CD14-positive monocyte (primary cell): ENCODE measurements around the gene WDR6. TPM values are rescaled to one million over a fixed set of nuclear protein-coding genes. Genes with fewer than 3 reads are reported as not detected.

Source experiments
- DNase-seq, 3 donors: peaks; one replicate each; pipeline ENCODE4 v3.0.0-alpha.2; 2011 to 2022
- H2AFZ ChIP-seq: 2 replicates; pipeline ENCODE4 v1.6.0; 2012; ENCODE audit warnings: mild to moderate bottlenecking, low read depth, low read length, inconsistent platforms; ENCODE audit not compliant: insufficient read depth, poor library complexity, severe bottlenecking
- H3K27ac ChIP-seq, 2 donors: 1 replicate in 1 of 2; 2 replicates in 1 of 2; pipeline ENCODE4 v1.5.1; 2012 to 2013; ENCODE audit warnings: low read length in 2 of 2, control low read depth in 1 of 2, inconsistent platforms in 1 of 2, low read depth in 1 of 2, mild to moderate bottlenecking in 1 of 2
- H3K27me3 ChIP-seq, 2 donors: one replicate each; pipeline versions ENCODE4 v1.6.0 to v1.6.1; 2011 to 2013; ENCODE audit warnings: low read length in 2 of 2; ENCODE audit not compliant: control insufficient read depth in 2 of 2, insufficient read depth in 2 of 2
- H3K36me3 ChIP-seq, 2 donors: replicated peaks in 1 of 2; 1 replicate in 1 of 2; 2 replicates in 1 of 2; pipeline versions ENCODE4 v1.5.1 to v1.6.1; 2012 to 2013; ENCODE audit warnings: low read length in 2 of 2, control low read depth in 1 of 2, inconsistent platforms in 1 of 2, mild to moderate bottlenecking in 1 of 2; ENCODE audit not compliant: insufficient read depth in 2 of 2, control insufficient read depth in 1 of 2
- H3K4me1 ChIP-seq, 2 donors: 1 replicate in 1 of 2; 2 replicates in 1 of 2; pipeline versions ENCODE4 v1.5.1 to v1.6.1; 2012 to 2013; ENCODE audit warnings: low read length in 2 of 2, control low read depth in 1 of 2, inconsistent platforms in 1 of 2, mild to moderate bottlenecking in 1 of 2, moderate library complexity in 1 of 2; ENCODE audit not compliant: insufficient read depth in 2 of 2, control insufficient read depth in 1 of 2
- H3K4me2 ChIP-seq: replicated peaks from 2 replicates; pipeline ENCODE3; 2012; ENCODE audit warnings: low read length, moderate library complexity, mild to moderate bottlenecking; ENCODE audit not compliant: poor library complexity, severe bottlenecking; ENCODE audit errors: extremely low read depth
- H3K4me3 ChIP-seq, 3 experiments: fragments of 200-600 bp in 1 of 3; sonication (generic) in 1 of 3; replicated peaks in 1 of 3; 1 replicate in 2 of 3; 2 replicates in 1 of 3; pipeline ENCODE4 v1.5.1; 2011 to 2013; ENCODE audit warnings: low read length in 3 of 3, mild to moderate bottlenecking in 3 of 3, control low read depth in 2 of 3, low read depth in 2 of 3, inconsistent platforms in 1 of 3, moderate library complexity in 1 of 3
- H3K79me2 ChIP-seq: 2 replicates; pipeline ENCODE4 v1.6.0; 2012; ENCODE audit warnings: mild to moderate bottlenecking, control low read depth, inconsistent platforms, low read length, moderate library complexity; ENCODE audit not compliant: insufficient read depth
- H3K9ac ChIP-seq: 2 replicates; pipeline ENCODE4 v1.6.0; 2017; ENCODE audit warnings: low read length, mild to moderate bottlenecking; ENCODE audit not compliant: insufficient read depth, poor library complexity, severe bottlenecking
- H3K9me3 ChIP-seq, 2 donors: replicated peaks in 1 of 2; 1 replicate in 1 of 2; 2 replicates in 1 of 2; pipeline versions ENCODE4 v1.5.1 to v1.6.1; 2012 to 2013; ENCODE audit warnings: low read length in 2 of 2, control low read depth in 1 of 2; ENCODE audit not compliant: control insufficient read depth in 1 of 2, insufficient read depth in 1 of 2
- H4K20me1 ChIP-seq: 2 replicates; pipeline ENCODE4 v1.6.0; 2012; ENCODE audit warnings: mild to moderate bottlenecking, low read length, control low read depth, moderate library complexity; ENCODE audit not compliant: insufficient read depth
- H3K27ac Mint-ChIP-seq, 7 donors: one replicate each; pipeline ENCODE4 v1.8.0; 2020; ENCODE audit warnings: mild to moderate bottlenecking in 7 of 7, mixed read lengths in 7 of 7, moderate library complexity in 6 of 7, inconsistent platforms in 2 of 7
- H3K27me3 Mint-ChIP-seq, 3 donors: one replicate each; pipeline ENCODE4 v1.8.0; 2021 to 2022; ENCODE audit warnings: low read depth in 3 of 3, mild to moderate bottlenecking in 3 of 3, mixed read lengths in 3 of 3, moderate library complexity in 3 of 3, inconsistent platforms in 1 of 3
- H3K36me3 Mint-ChIP-seq, 2 donors: one replicate each; pipeline ENCODE4 v1.8.0; 2020; ENCODE audit warnings: mixed read lengths in 2 of 2, inconsistent platforms in 1 of 2, mild to moderate bottlenecking in 1 of 2
- H3K4me1 Mint-ChIP-seq: one replicate; pipeline ENCODE4 v1.8.0; 2020; ENCODE audit warnings: mild to moderate bottlenecking, mixed read lengths
- H3K4me3 Mint-ChIP-seq, 2 donors: one replicate each; pipeline ENCODE4 v1.8.0; 2020; ENCODE audit warnings: mild to moderate bottlenecking in 2 of 2, mixed read lengths in 2 of 2, moderate library complexity in 1 of 2
- H3K9me3 Mint-ChIP-seq, 7 donors: one replicate each; pipeline ENCODE4 v1.8.0; 2020 to 2022; ENCODE audit warnings: mixed read lengths in 7 of 7, mild to moderate bottlenecking in 6 of 7, moderate library complexity in 6 of 7, inconsistent platforms in 2 of 7
- WGBS: methylation state at CpG from one replicate; pipeline ENCODE4 v1.1.5; 2013; ENCODE audit warnings: missing lambda C conversion rate; ENCODE audit not compliant: insufficient coverage; 5-methylcytosine and 5-hydroxymethylcytosine counted together
- intact Hi-C, 2 donors: fragments of 100-400 bp; cut with micrococcal nuclease; formaldehyde crosslinking; loops; one replicate each; pipeline versions ENCODE4 v1.15.0 to v1.15.1; 2023
- polyA plus RNA-seq, 3 donors: library from polyadenylated mRNA; depleted of rRNA in 1 of 3; unstranded in 2 of 3; stranded (reverse) in 1 of 3; fragments of 300-500 nt in 2 of 3; fragments of >200 nt in 1 of 3; fragmentation: Illumina TruSeq in 2 of 3; gene quantifications; 1 replicate in 2 of 3; 2 replicates in 1 of 3; pipeline ENCODE4 v1.2.3, GENCODE V29; 2012 to 2021
- TF ChIP-seq, protein P1 (sequence below): fragments of 200-600 bp; IDR thresholded peaks from one replicate; pipeline ENCODE4 v1.8.0; 2022; ENCODE audit warnings: antibody characterized with exemption, mild to moderate bottlenecking

WDR6 gene
- polyA plus RNA-seq, 3 donors: 30.6 to 103 (median 46.3) TPM

DNA sequence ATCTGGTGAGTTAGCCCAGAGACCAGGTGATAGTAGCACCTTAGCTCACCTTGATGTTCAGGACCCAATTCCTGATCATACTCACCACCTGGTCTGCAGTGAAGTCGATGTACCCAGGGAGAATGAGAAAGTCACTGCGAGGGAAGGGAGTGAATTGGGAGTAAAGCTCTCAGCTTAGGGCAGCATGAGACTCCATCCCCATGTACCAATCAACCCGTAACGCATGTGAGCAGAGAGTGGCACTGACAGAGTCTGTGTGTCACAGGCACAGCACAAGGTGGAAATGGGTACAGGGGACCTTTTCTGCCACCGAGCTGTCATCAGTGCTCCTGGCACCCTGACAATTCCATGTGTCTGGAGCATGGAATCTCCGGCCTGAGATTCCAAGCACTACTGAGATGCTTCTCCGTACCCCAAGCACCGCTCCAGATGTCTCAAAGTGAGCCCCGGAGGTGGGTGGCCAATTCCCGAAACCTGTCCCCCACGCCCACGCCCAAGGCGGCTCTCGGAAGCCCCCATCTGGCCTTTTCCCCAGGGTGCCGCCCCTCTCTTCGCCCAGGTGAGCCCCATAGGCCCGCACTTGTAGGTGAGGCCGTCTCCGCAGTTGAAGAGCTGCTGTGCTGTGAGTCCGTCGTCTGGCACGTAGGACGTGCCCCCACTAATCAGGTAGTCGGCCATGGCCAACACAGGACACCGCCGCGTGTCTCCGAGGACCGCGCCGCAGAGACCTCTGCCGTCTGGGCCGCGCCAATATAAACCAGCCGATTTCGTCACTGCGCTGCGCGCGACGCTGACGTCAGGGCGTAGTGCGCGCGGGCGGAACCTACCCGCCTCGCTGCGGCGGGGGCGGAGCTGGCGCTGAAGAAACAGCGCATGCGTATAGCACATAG, 21.7 kb downstream of the WDR6 start, which contains the start of gene IMPDH2:
Gene IMPDH2, minus strand, starts transcription at position 726 of the 890 bp plus-strand sequence. Its CDS starts 48 bp downstream, at position 678.
- H3K9me3 ChIP-seq: no peaks in the 10 kb centered on the region
- no peaks in the 10 kb centered on the region for H3K9me3 Mint-ChIP-seq
- no peaks in the 10 kb centered on the region for H3K27me3 ChIP-seq
- peak within 1 kb of the TSS; percentile 73 for H2AFZ ChIP-seq
- H3K4me1 ChIP-seq: peaks cover 14 to 20% of the 10 kb centered on the region in 2 donors
- H3K27ac Mint-ChIP-seq: peak within 1 kb of the TSS; percentile 88 to 98 (median 97)
- peak within 1 kb of the TSS; percentile 79 to 91 for H3K4me3 Mint-ChIP-seq
- peak within 1 kb of the TSS; percentile 78 for H3K4me2 ChIP-seq
- H3K9ac ChIP-seq: peak within 1 kb of the TSS; percentile 75
- peak; percentile 95 to 97 (median 96) for DNase-seq
- H3K4me1 Mint-ChIP-seq: peaks cover 25% of the 10 kb centered on the region
- TF ChIP-seq, protein P1, sequence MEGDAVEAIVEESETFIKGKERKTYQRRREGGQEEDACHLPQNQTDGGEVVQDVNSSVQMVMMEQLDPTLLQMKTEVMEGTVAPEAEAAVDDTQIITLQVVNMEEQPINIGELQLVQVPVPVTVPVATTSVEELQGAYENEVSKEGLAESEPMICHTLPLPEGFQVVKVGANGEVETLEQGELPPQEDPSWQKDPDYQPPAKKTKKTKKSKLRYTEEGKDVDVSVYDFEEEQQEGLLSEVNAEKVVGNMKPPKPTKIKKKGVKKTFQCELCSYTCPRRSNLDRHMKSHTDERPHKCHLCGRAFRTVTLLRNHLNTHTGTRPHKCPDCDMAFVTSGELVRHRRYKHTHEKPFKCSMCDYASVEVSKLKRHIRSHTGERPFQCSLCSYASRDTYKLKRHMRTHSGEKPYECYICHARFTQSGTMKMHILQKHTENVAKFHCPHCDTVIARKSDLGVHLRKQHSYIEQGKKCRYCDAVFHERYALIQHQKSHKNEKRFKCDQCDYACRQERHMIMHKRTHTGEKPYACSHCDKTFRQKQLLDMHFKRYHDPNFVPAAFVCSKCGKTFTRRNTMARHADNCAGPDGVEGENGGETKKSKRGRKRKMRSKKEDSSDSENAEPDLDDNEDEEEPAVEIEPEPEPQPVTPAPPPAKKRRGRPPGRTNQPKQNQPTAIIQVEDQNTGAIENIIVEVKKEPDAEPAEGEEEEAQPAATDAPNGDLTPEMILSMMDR: peak; percentile 8
- no peaks in the 10 kb centered on the region for H3K27me3 Mint-ChIP-seq
- peaks cover 29% of the 10 kb centered on the region for H3K79me2 ChIP-seq
- intact Hi-C loops: loop anchor here in 1 of 2 donors (1.0 kb wide), 1 partner anchor 8 kb away; no protein-coding TSS in a partner anchor
- peak within 1 kb of the TSS; percentile 57 to 76 (median 62) for H3K4me3 ChIP-seq
- H3K36me3 ChIP-seq: peaks cover 61 to 68% of the 10 kb centered on the region in 2 donors
- H4K20me1 ChIP-seq: no peaks in the 10 kb centered on the region
- WGBS: under 1% methylated on average over 50 of the region's 55 CpGs
- peak within 1 kb of the TSS; percentile 77 to 92 for H3K27ac ChIP-seq
- H3K36me3 Mint-ChIP-seq: peaks cover 59 to 63% of the 10 kb centered on the region in 2 donors

DNA sequence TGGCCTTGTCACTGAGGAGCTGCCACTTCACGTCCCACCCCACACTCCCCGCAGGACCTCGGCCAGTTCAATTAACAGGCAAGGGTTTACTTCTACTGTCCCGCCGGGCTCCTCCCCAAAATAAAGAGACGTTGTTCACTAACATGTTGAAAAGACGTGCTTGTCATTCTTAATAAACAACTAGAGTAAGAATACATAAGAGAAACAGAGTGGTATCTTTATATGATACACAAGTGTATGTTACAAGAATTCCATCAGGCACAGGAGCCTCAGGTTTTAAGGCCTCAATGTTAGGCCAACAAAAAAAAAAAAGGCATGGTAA, 22.3 kb downstream of the WDR6 start:
- Histone ChIP-seq H3K9ac (peak overlapping the region; percentile 75), H3K27me3 (no peaks in the 10 kb centered on the region), H3K4me1 (peaks cover 14 to 20% of the 10 kb centered on the region in 2 donors), H3K4me3 (peak overlapping the region in 1 of 3 experiments; percentile 76), H3K36me3 (peaks cover 58 to 67% of the 10 kb centered on the region in 2 donors), H2AFZ (peak overlapping the region; percentile 73), H3K9me3 (no peaks in the 10 kb centered on the region), H4K20me1 (no peaks in the 10 kb centered on the region), H3K27ac (peak overlapping the region; percentile 77 to 92), H3K4me2 (peak overlapping the region; percentile 78), H3K79me2 (peaks cover 23% of the 10 kb centered on the region)
- peak overlapping the region; percentile 88 to 98 (median 97) for H3K27ac Mint-ChIP-seq
- no peaks in the 10 kb centered on the region for H3K9me3 Mint-ChIP-seq
- intact Hi-C loops: loop anchor here in 1 of 2 donors (1.0 kb wide), 1 partner anchor 8 kb away; no protein-coding TSS in a partner anchor
- H3K4me3 Mint-ChIP-seq: peak overlapping the region; percentile 79 to 88
- 0% methylated on average over 1 of the region's 7 CpGs for WGBS
- DNase-seq: no peak
- TF ChIP-seq, protein P1: no peak
- no peaks in the 10 kb centered on the region for H3K27me3 Mint-ChIP-seq
- peaks cover 25% of the 10 kb centered on the region for H3K4me1 Mint-ChIP-seq
- H3K36me3 Mint-ChIP-seq: peaks cover 57 to 63% of the 10 kb centered on the region in 2 donors
